ENCODE measurements around the gene SLA2. TPM values are rescaled to one million over a fixed set of nuclear protein-coding genes. Genes with fewer than 3 reads are reported as not detected.

Gene SLA2
- polyA plus RNA-seq, 1 of the 3 experiments (the other 2 are of a cell fraction), result not detected

GRCh38 chr20:36624944-36625324 is 21.1 kb downstream of the SLA2 start (continued):
- TF ChIP-seq JUND (IDR thresholded peaks at IDR 0.05) (no peak), GABPA (IDR thresholded peaks at IDR 0.05; ENCODE audit: low read depth) (no peak), NFIC (IDR thresholded peaks at IDR 0.05; ENCODE audit: borderline replicate concordance) (no peak), NRF1 (IDR thresholded peaks at IDR 0.05; ENCODE audit: low read depth, low read length) (no peak), CTCF (IDR thresholded peaks at IDR 0.05) (no peak), SMC3 (IDR thresholded peaks at IDR 0.05; ENCODE audit: low read depth, low read length) (no peak), EP300 (IDR thresholded peaks at IDR 0.05; ENCODE audit: borderline replicate concordance in 1 of 2, low read depth in 1 of 2, low read length in 1 of 2) (no peak), FOSL2 (IDR thresholded peaks at IDR 0.05; ENCODE audit: borderline replicate concordance, low read depth) (no peak)

- H3K27me3 ChIP-seq (ENCODE audit: insufficient read depth), result no peaks in the 10 kb centered on the region
- ChIA-PET POLR2A (no interaction called here), CTCF (interaction anchor here (0.6 to 2.5 kb wide), 4 partner anchors 12 to 18 kb away, joined by 3 to 9 read pairs (median 6); partner anchors contain the start of gene RAB5IF)
- H3K9me3 ChIP-seq, result no peaks in the 10 kb centered on the region
- no peaks in the 10 kb centered on the region for H4K20me1 ChIP-seq (ENCODE audit: insufficient read depth)
- H3K4me1 ChIP-seq (ENCODE audit: control insufficient read depth in 1 of 2, insufficient read depth in 2 of 2, low read depth in 1 of 2, low read length in 1 of 2), result no peaks in the 10 kb centered on the region
- no peak overlapping the region for H2AFZ ChIP-seq (ENCODE audit: low read depth)
- H3K9me2 ChIP-seq, result no peaks in the 10 kb centered on the region
- no peaks in the 10 kb centered on the region for H3K79me2 ChIP-seq (ENCODE audit: insufficient read depth)
- no peak overlapping the region for H3K4me2 ChIP-seq
- H3F3A ChIP-seq (replicated peaks; ENCODE audit: insufficient read depth), result no peaks in the 10 kb centered on the region
- DNase-seq, result no peak
- 81% methylated on average over 14 of the region's 14 CpGs for WGBS (ENCODE audit: low lambda C conversion rate)
- H3K9ac ChIP-seq, result no peak overlapping the region
- no peak overlapping the region for H3K27ac ChIP-seq (ENCODE audit: low read depth in 2 of 2, low read length in 1 of 2)
- H3K4me3 ChIP-seq (ENCODE audit: low read depth in 2 of 2, low read length in 1 of 2), result no peak overlapping the region
- no peaks in the 10 kb centered on the region for H3K36me3 ChIP-seq (replicated peaks in 1 of 2; ENCODE audit: control insufficient read depth in 1 of 2, insufficient read depth in 2 of 2, low read length in 1 of 2)
- no peak for TF ChIP-seq CTCF (IDR thresholded peaks at IDR 0.05)
- TF ChIP-seq NRF1 (IDR thresholded peaks at IDR 0.05; ENCODE audit: low read depth, low read length), result no peak
- TF ChIP-seq IRF3 (IDR thresholded peaks at IDR 0.05; ENCODE audit: low read depth, low read length), result no peak
- TF ChIP-seq FOSL2 (IDR thresholded peaks at IDR 0.05; ENCODE audit: borderline replicate concordance, low read depth), result no peak
- no peak for TF ChIP-seq RAD21 (IDR thresholded peaks at IDR 0.05; ENCODE audit: low read length)
- TF ChIP-seq TAF1 (IDR thresholded peaks at IDR 0.05; ENCODE audit: borderline replicate concordance, low read depth, low read length), result no peak
- TF ChIP-seq MAX (IDR thresholded peaks at IDR 0.05; ENCODE audit: low read depth), result no peak
- TF ChIP-seq USF2 (IDR thresholded peaks at IDR 0.05; ENCODE audit: borderline replicate concordance, low read depth, low read length), result no peak
- no peak for TF ChIP-seq SIN3A (IDR thresholded peaks at IDR 0.05; ENCODE audit: borderline replicate concordance, low read depth, low read length)
- no peak for TF ChIP-seq NFIC (IDR thresholded peaks at IDR 0.05; ENCODE audit: borderline replicate concordance)
- TF ChIP-seq FOXJ3 (CRISPR knock-in tag; IDR thresholded peaks at IDR 0.05), result no peak
- TF ChIP-seq POLR2AphosphoS5 (IDR thresholded peaks at IDR 0.05; ENCODE audit: low read depth, low read length), result no peak
- TF ChIP-seq TCF12 (IDR thresholded peaks at IDR 0.05), result no peak
- no peak for TF ChIP-seq YY1 (IDR thresholded peaks at IDR 0.05; ENCODE audit: low read depth)
- TF ChIP-seq JUND (IDR thresholded peaks at IDR 0.05), result no peak
- TF ChIP-seq REST (IDR thresholded peaks at IDR 0.05; ENCODE audit: low read depth, low read length), result no peak
- no peak for TF ChIP-seq MXI1 (IDR thresholded peaks at IDR 0.05; ENCODE audit: low read depth, low read length)
Measured at GRCh38 chr20:36624068-36624943, 21.7 kb downstream of the SLA2 start.
